NCI-H2081 (cell line): ENCODE results near the gene JCAD.

Experiments used
- DNase-seq, 2 experiments: peaks; one replicate each; lab custom pipeline; 2025; lab: John Stamatoyannopoulos, UW

JCAD gene

GRCh38 chr10:30046476-30046875 is 12.9 kb downstream of the JCAD start:
- DNase-seq = peak in 1 of 2 experiments; percentile 62

GRCh38 chr10:30045961-30046360 is 13.4 kb downstream of the JCAD start:
- DNase-seq = peak in 1 of 2 experiments; percentile 69

- DNase-seq = no peak
Measured at GRCh38 chr10:30043476-30044270, 15.7 kb downstream of the JCAD start.

- DNase-seq = no peak
Measured at GRCh38 chr10:30042820-30043219, 16.6 kb downstream of the JCAD start.

- peak in 1 of 2 experiments; percentile 7 for DNase-seq
Measured at GRCh38 chr10:30041196-30042105, 17.9 kb downstream of the JCAD start.

- DNase-seq = no peak
Measured at GRCh38 chr10:30040597-30040996, 18.8 kb downstream of the JCAD start.

- no peak for DNase-seq
Measured at GRCh38 chr10:30039988-30040387, 19.4 kb downstream of the JCAD start.

GRCh38 chr10:30039567-30039966 is 19.8 kb downstream of the JCAD start:
- DNase-seq = no peak

- no peak for DNase-seq
Measured at GRCh38 chr10:30038781-30039536, 20.4 kb downstream of the JCAD start.

- no peak for DNase-seq
Measured at GRCh38 chr10:30037620-30038336, 21.6 kb downstream of the JCAD start.

GRCh38 chr10:30036811-30037210 is 22.6 kb downstream of the JCAD start:
- DNase-seq = no peak

GRCh38 chr10:30036341-30036740 is 23.0 kb downstream of the JCAD start:
- DNase-seq = no peak

GRCh38 chr10:30034433-30035137 is 24.8 kb downstream of the JCAD start:
- no peak for DNase-seq

- DNase-seq = no peak
Measured at GRCh38 chr10:30032125-30032524, 27.3 kb downstream of the JCAD start.

GRCh38 chr10:30029872-30030256 is 29.5 kb downstream of the JCAD start:
- DNase-seq = no peak

- DNase-seq = no peak
Measured at GRCh38 chr10:30029164-30029871, 30.1 kb downstream of the JCAD start.

- no peak for DNase-seq
Measured at GRCh38 chr10:30028738-30029030, 30.7 kb downstream of the JCAD start.

- DNase-seq = no peak
Measured at GRCh38 chr10:30028006-30028737, 31.2 kb downstream of the JCAD start.

- DNase-seq = no peak
Measured at GRCh38 chr10:30027057-30028005, 32.1 kb downstream of the JCAD start.
